Measurements from ENCODE around the gene TFF1.

TFF1 gene

GRCh38 chr21:42356046-42356445 lies 10.3 kb downstream of the TFF1 start:
- Histone ChIP-seq H3K27me3 (replicated peaks; ENCODE audit: control insufficient read depth, insufficient read depth, low read length, poor library complexity, severe bottlenecking) (no peaks in the 10 kb centered on the region), H3K4me1 (ENCODE audit: control insufficient read depth, insufficient read depth, low read length, poor library complexity, severe bottlenecking) (no peaks in the 10 kb centered on the region), H3K36me3 (ENCODE audit: control insufficient read depth, insufficient read depth, low read length) (no peaks in the 10 kb centered on the region), H3K9me3 (ENCODE audit: control insufficient read depth, low read length) (peaks cover 3% of the 10 kb centered on the region), H3K4me3 (ENCODE audit: insufficient read depth, low read depth, low read length, poor library complexity, severe bottlenecking) (no peak overlapping the region), H3K27ac (ENCODE audit: insufficient read depth, low read length, poor library complexity, severe bottlenecking) (no peak overlapping the region)
- no peak for DNase-seq

- no peaks in the 10 kb centered on the region for H3K4me1 ChIP-seq (ENCODE audit: control insufficient read depth, insufficient read depth, low read length, poor library complexity, severe bottlenecking)
- H3K36me3 ChIP-seq (ENCODE audit: control insufficient read depth, insufficient read depth, low read length), result no peaks in the 10 kb centered on the region
- DNase-seq, result no peak
- H3K27me3 ChIP-seq (replicated peaks; ENCODE audit: control insufficient read depth, insufficient read depth, low read length, poor library complexity, severe bottlenecking), result no peaks in the 10 kb centered on the region
- no peak overlapping the region for H3K27ac ChIP-seq (ENCODE audit: insufficient read depth, low read length, poor library complexity, severe bottlenecking)
- no peaks in the 10 kb centered on the region for H3K9me3 ChIP-seq (ENCODE audit: control insufficient read depth, low read length)
- H3K4me3 ChIP-seq (ENCODE audit: insufficient read depth, low read depth, low read length, poor library complexity, severe bottlenecking), result no peak overlapping the region
These were observed 12.7 kb downstream of the TFF1 start for GRCh38 chr21:42353623-42354022.

GRCh38 chr21:42352441-42353095 lies 13.8 kb downstream of the TFF1 start:
- H3K4me3 ChIP-seq (ENCODE audit: insufficient read depth, low read depth, low read length, poor library complexity, severe bottlenecking), result no peak overlapping the region
- no peak for DNase-seq
- no peaks in the 10 kb centered on the region for H3K4me1 ChIP-seq (ENCODE audit: control insufficient read depth, insufficient read depth, low read length, poor library complexity, severe bottlenecking)
- H3K9me3 ChIP-seq (ENCODE audit: control insufficient read depth, low read length), result no peaks in the 10 kb centered on the region
- no peaks in the 10 kb centered on the region for H3K36me3 ChIP-seq (ENCODE audit: control insufficient read depth, insufficient read depth, low read length)
- no peak overlapping the region for H3K27ac ChIP-seq (ENCODE audit: insufficient read depth, low read length, poor library complexity, severe bottlenecking)
- no peaks in the 10 kb centered on the region for H3K27me3 ChIP-seq (replicated peaks; ENCODE audit: control insufficient read depth, insufficient read depth, low read length, poor library complexity, severe bottlenecking)

DNA sequence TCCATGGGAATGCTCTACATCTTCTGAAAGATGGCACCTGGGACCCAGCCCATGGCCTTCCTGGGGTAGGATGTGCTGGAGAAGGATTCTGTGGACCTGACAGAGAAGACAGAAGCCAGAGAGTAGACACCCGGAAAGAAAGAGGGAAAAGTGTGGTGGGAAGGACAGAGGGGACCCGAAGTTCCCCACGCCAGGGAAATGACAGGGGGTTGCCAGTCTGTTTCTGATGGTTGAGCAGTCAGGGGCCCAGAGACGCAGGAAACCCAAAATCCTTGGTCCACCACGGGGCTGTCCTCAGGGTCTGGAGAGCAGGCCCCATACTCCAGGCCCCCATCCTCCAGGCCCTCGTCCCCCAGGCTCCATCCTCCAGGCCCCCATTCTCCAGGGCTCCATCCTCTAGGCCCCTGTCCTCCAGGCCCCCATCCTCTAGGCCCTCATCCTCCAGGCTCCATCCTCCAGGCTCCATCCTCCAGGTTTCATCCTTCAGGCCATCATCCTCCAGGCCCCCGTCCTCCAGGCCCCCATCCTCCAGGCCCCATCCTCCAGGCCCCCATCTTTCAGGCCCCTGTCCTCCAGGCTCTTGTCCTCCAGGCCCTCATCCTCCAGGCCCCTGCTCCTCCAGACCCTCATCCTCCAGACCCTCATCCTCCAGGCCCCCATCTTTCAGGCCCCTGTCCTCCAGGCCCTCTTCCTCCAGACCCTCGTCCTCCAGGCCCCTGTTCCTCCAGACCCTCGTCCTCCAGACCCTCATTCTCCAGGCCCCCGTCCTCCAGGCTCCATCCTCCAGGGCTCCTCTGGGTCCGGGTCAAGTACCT lies 14.5 kb downstream of the TFF1 start:
- H3K27me3 ChIP-seq (replicated peaks; ENCODE audit: control insufficient read depth, insufficient read depth, low read length, poor library complexity, severe bottlenecking), result no peaks in the 10 kb centered on the region
- H3K4me1 ChIP-seq (ENCODE audit: control insufficient read depth, insufficient read depth, low read length, poor library complexity, severe bottlenecking), result no peaks in the 10 kb centered on the region
- DNase-seq, result no peak
- no peak overlapping the region for H3K27ac ChIP-seq (ENCODE audit: insufficient read depth, low read length, poor library complexity, severe bottlenecking)
- H3K4me3 ChIP-seq (ENCODE audit: insufficient read depth, low read depth, low read length, poor library complexity, severe bottlenecking), result no peak overlapping the region
- H3K36me3 ChIP-seq (ENCODE audit: control insufficient read depth, insufficient read depth, low read length), result no peaks in the 10 kb centered on the region
- H3K9me3 ChIP-seq (ENCODE audit: control insufficient read depth, low read length), result no peaks in the 10 kb centered on the region

DNA sequence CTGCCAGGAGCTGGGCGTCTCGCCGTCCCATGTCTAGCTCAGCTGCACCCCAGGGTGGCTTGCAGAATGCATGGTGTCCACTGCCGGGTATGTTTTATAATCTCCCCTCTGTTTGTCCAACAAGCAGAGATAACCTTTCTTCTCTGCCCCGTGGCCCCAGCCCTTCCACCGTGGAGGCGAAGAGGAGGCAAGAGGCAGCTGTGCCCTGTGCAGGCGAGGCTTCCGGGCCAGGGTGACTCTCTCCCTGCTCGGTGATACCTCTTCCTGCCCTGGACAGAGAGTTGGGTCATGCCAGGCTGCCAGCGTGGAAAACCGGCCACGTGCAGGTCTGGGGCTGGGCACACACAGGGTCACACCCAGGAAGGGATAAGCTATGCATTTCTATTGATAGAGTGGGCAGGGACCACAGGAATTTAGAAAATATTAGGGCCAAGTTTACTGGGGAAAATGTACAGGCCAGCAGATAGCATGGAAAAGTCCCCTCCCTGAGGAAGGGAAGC lies 15.4 kb downstream of the TFF1 start, which contains the start of gene TFF2:
Gene TFF2, minus strand, starts transcription at position 68 of the 500 bp plus-strand sequence. Its CDS starts 37 bp downstream, at position 31.
- Histone ChIP-seq H3K27ac (ENCODE audit: insufficient read depth, low read length, poor library complexity, severe bottlenecking) (no peak within 1 kb of the TSS), H3K4me1 (ENCODE audit: control insufficient read depth, insufficient read depth, low read length, poor library complexity, severe bottlenecking) (no peaks in the 10 kb centered on the region), H3K27me3 (replicated peaks; ENCODE audit: control insufficient read depth, insufficient read depth, low read length, poor library complexity, severe bottlenecking) (no peaks in the 10 kb centered on the region), H3K4me3 (ENCODE audit: insufficient read depth, low read depth, low read length, poor library complexity, severe bottlenecking) (no peak within 1 kb of the TSS), H3K36me3 (ENCODE audit: control insufficient read depth, insufficient read depth, low read length) (no peaks in the 10 kb centered on the region), H3K9me3 (ENCODE audit: control insufficient read depth, low read length) (no peaks in the 10 kb centered on the region)
- no peak for DNase-seq

- DNase-seq, result no peak
- no peaks in the 10 kb centered on the region for H3K36me3 ChIP-seq (ENCODE audit: control insufficient read depth, insufficient read depth, low read length)
- H3K4me3 ChIP-seq (ENCODE audit: insufficient read depth, low read depth, low read length, poor library complexity, severe bottlenecking), result no peak overlapping the region
- no peaks in the 10 kb centered on the region for H3K9me3 ChIP-seq (ENCODE audit: control insufficient read depth, low read length)
- no peaks in the 10 kb centered on the region for H3K4me1 ChIP-seq (ENCODE audit: control insufficient read depth, insufficient read depth, low read length, poor library complexity, severe bottlenecking)
- H3K27me3 ChIP-seq (replicated peaks; ENCODE audit: control insufficient read depth, insufficient read depth, low read length, poor library complexity, severe bottlenecking), result no peaks in the 10 kb centered on the region
- H3K27ac ChIP-seq (ENCODE audit: insufficient read depth, low read length, poor library complexity, severe bottlenecking), result no peak overlapping the region
These were observed 15.9 kb downstream of the TFF1 start for GRCh38 chr21:42350318-42350910.

DNA sequence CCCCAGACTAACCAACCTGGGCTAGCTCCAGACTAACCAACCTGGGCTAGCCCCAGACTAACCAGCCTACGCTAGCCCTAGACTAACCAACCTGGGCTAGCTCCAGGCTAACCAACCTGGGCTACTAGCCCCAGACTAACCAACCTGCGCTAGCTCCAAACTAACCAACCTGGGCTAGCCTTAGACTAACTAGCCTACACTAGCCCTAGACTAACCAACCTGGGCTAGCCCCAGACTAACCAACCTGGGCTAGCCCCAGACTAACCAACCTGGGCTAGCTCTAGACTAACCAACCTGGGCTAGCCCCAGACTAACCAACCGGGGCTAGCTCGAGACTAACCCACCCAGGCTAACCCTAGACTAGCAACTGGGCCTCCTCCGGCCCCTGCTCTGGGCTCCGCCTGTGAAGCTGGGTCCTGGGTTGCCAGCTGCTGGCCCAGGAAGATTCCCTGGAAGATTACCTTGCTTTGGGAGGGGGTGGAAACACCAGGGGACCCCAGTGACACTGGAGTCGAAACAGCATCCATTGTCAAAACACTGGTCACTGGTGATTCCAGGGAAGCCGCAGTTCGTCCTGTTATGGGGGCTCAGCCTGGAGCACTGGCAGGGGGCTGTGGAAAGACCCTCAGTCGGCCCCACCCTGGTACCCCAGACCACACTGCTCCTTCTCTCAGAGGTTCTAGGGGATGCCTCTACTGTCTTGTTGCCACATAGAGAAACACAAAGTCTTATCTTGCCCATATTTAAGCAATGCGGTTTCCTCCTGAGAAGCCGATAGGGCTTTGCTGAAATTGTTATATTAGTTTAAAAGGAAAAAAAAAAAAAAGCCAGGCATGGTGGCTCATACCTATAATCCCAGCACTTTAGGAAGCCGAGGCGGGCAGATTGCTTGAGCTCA lies 16.7 kb downstream of the TFF1 start:
- Histone ChIP-seq H3K4me3 (ENCODE audit: insufficient read depth, low read depth, low read length, poor library complexity, severe bottlenecking) (no peak overlapping the region), H3K36me3 (ENCODE audit: control insufficient read depth, insufficient read depth, low read length) (no peaks in the 10 kb centered on the region), H3K9me3 (ENCODE audit: control insufficient read depth, low read length) (no peaks in the 10 kb centered on the region), H3K4me1 (ENCODE audit: control insufficient read depth, insufficient read depth, low read length, poor library complexity, severe bottlenecking) (no peaks in the 10 kb centered on the region), H3K27ac (ENCODE audit: insufficient read depth, low read length, poor library complexity, severe bottlenecking) (no peak overlapping the region), H3K27me3 (replicated peaks; ENCODE audit: control insufficient read depth, insufficient read depth, low read length, poor library complexity, severe bottlenecking) (no peaks in the 10 kb centered on the region)
- no peak for DNase-seq

- Histone ChIP-seq H3K4me1 (ENCODE audit: control insufficient read depth, insufficient read depth, low read length, poor library complexity, severe bottlenecking) (no peaks in the 10 kb centered on the region), H3K36me3 (ENCODE audit: control insufficient read depth, insufficient read depth, low read length) (no peaks in the 10 kb centered on the region), H3K27ac (ENCODE audit: insufficient read depth, low read length, poor library complexity, severe bottlenecking) (no peak overlapping the region), H3K4me3 (ENCODE audit: insufficient read depth, low read depth, low read length, poor library complexity, severe bottlenecking) (no peak overlapping the region), H3K27me3 (replicated peaks; ENCODE audit: control insufficient read depth, insufficient read depth, low read length, poor library complexity, severe bottlenecking) (no peaks in the 10 kb centered on the region), H3K9me3 (ENCODE audit: control insufficient read depth, low read length) (no peaks in the 10 kb centered on the region)
- DNase-seq, result no peak
These were observed 17.6 kb downstream of the TFF1 start for GRCh38 chr21:42348762-42349161.

DNA sequence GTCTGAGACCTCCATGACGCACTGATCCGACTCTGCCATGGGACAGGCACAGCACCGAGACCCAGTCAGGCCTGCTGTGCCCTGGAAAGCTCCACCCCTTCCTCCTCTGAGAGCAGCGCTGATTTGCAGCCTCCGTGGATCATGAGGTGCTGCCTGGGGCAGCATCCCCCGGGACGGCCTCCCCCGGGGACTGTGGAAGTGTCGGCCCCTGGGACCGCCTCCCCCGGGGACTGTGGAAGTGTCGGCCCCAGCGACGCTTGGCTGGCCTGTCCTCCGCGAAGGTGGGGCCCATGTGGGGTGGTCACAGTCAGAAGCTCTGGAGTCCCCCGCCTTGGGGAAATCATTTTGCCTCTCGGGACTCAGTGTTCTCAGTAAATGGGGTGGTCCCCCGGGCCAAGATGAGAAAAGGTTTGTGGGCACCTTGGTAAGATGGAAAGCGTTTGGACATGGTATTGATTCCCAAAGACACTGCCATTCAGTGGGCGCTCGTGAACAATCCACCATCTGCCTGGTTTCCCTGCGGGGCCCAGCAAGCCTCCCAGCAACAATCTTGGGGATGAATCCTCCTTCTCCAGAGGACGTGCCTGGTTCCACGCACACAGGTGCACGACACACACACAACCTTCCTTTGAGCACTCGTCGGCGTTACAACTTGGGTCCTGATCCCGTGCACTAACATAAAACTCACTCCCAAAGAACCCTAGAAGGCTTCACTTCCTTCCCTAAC lies 18.6 kb downstream of the TFF1 start:
- no peak for DNase-seq
- Histone ChIP-seq H3K4me3 (ENCODE audit: insufficient read depth, low read depth, low read length, poor library complexity, severe bottlenecking) (no peak overlapping the region), H3K27ac (ENCODE audit: insufficient read depth, low read length, poor library complexity, severe bottlenecking) (no peak overlapping the region), H3K4me1 (ENCODE audit: control insufficient read depth, insufficient read depth, low read length, poor library complexity, severe bottlenecking) (no peaks in the 10 kb centered on the region), H3K9me3 (ENCODE audit: control insufficient read depth, low read length) (no peaks in the 10 kb centered on the region), H3K36me3 (ENCODE audit: control insufficient read depth, insufficient read depth, low read length) (no peaks in the 10 kb centered on the region), H3K27me3 (replicated peaks; ENCODE audit: control insufficient read depth, insufficient read depth, low read length, poor library complexity, severe bottlenecking) (no peaks in the 10 kb centered on the region)
